ENCODE results near the gene GATAD2B. TPM values are rescaled to one million over a fixed set of nuclear protein-coding genes. Genes with fewer than 3 reads are reported as not detected.

Gene GATAD2B
- polyA plus RNA-seq, 3 donors = 2.6 to 5.6 (median 4.4) TPM

DNA sequence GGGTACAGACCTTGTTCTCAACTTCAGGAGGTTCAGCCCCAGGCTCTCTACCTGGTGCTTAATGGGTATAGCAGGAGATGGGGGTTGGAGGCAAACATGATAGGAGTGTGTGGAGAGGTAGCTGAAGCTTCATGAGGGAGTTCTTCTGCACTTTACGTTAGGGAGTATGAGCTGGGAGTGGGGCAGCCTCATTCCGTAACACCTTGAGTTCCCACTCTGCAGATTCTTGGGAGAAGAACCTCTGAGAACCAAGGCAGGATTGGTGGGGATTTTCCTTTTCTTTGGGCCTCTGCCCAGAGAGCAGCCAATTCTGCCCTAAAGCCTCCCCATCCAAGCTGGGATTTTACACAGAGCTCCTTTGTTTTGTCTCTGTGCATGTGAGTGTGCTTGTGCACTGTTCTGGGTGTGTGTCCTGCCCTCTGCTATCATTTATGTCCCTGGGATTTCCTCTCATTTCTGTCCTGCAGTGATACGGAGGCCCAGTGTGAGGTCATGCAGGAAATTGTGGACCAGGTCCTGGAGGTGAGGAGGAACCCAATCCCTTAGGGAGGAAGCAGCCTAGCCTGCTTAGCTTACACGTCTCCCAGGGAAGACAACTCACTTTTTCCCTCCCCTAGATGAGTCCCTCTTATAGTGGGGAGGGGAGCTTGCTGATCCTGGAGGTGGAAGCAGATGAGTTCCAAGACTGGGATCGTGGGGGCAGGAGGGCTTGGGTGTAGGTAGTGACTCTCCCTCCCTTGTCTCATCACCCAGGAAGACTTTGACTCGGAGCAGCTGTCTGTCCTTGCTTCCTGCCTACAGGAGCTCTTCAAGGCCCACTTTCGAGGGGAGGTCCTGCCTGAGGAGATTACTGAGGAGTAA is 159.2 kb downstream of the GATAD2B start:
- H3K27ac ChIP-seq (ENCODE audit: low read depth, low read length) = no peak overlapping the region
- 61 to 69% (median 69%) methylated on average over 7 of the region's 7 CpGs for whole genome bisulfite sequencing, 3 donors

DNA sequence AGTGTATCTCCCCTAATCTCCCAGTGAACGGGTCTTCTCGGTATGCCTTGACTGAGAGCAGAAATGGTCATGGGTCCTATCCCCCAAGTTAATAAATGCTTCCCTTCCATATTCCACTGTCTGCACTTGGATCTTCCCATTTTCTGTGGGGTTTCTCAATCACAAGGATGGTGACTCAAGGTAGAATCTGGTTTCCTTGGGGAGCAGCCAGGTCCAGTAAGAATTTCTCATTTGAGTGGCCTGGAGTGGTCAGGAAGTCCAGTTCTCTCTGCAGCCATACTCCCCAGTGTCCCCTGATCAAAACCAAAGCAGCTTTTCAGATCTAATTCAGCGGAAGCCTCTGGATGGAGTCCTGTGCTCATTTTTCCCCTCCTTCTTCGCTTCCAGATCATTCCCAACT is 162.3 kb downstream of the GATAD2B start:
- no peak overlapping the region for H3K27ac ChIP-seq (ENCODE audit: low read depth, low read length)

More for the DNA sequence above, 162.3 kb downstream of the GATAD2B start:
- 94 to 96% (median 96%) methylated on average over 4 of the region's 4 CpGs for WGBS, 3 donors

Other genes starting within 250 kb of the GATAD2B start
- gene NPR1, start 244.3 kb downstream of the GATAD2B start, polyA plus RNA-seq = 100 to 1,000 TPM in 1 of 3 donors, 10 to 100 TPM in 2; 14.9 to 176 (median 81.7) TPM
- gene INTS3, start 194.9 kb downstream of the GATAD2B start, polyA plus RNA-seq = 10 to 100 TPM; 17.8 to 31.3 (median 28.0) TPM
- gene SLC27A3, start 147.6 kb downstream of the GATAD2B start, polyA plus RNA-seq = 100 to 1,000 TPM in 1 of 3 donors, 10 to 100 TPM in 2; 22.2 to 111 (median 83.7) TPM
- 10 to 100 TPM; 17.2 to 40.2 (median 37.1) TPM for gene DENND4B, start 23.7 kb upstream of the GATAD2B start, polyA plus RNA-seq
- gene CRTC2, start 35.6 kb upstream of the GATAD2B start, polyA plus RNA-seq = 10 to 100 TPM; 15.4 to 38.1 (median 24.2) TPM
- 10 to 100 TPM; 44.4 to 95.8 (median 58.5) TPM for gene SLC39A1, start 40.6 kb upstream of the GATAD2B start, polyA plus RNA-seq
- 10 to 100 TPM; 10.7 to 12.3 (median 12.1) TPM for gene CREB3L4, start 44.9 kb upstream of the GATAD2B start, polyA plus RNA-seq
- gene JTB, start 54.7 kb upstream of the GATAD2B start, polyA plus RNA-seq = 100 to 1,000 TPM; 159 to 196 (median 178) TPM
- gene RAB13, start 63.4 kb upstream of the GATAD2B start, polyA plus RNA-seq = 100 to 1,000 TPM in 2 of 3 donors, 10 to 100 TPM in 1; 68.2 to 759 (median 165) TPM
- gene RPS27, start 67.8 kb upstream of the GATAD2B start, polyA plus RNA-seq = over 10,000 TPM in 2 of 3 donors, 1,000 to 10,000 TPM in 1; 8,955 to 19,190 (median 11,429) TPM
- gene NUP210L, start 232.1 kb upstream of the GATAD2B start, polyA plus RNA-seq = under 1 TPM in 1 of 3 donors, not detected in 2; 0.02 TPM

All from adipose tissue (tissue), 3 donors.